Kasumi-1 (cell line): ENCODE results near the gene THAP8.

Experiments
- DNase-seq, 2 experiments: peaks; one replicate each; lab custom pipeline; 2025; lab: John Stamatoyannopoulos, UW

Gene THAP8

GRCh38 chr19:36054119-36054732 lies at the start of gene THAP8:
TSS of gene THAP8 (minus strand) at chr19:36054285. CDS start at chr19:36054217, 68 bp downstream.
- DNase-seq = peak; percentile 97 to 98

- DNase-seq = no peak
These were observed 49.0 kb upstream of the THAP8 start for GRCh38 chr19:36103040-36103626.

- DNase-seq = no peak
These were observed 47.7 kb upstream of the THAP8 start for GRCh38 chr19:36101550-36102327.

- no peak for DNase-seq
These were observed 46.4 kb upstream of the THAP8 start for GRCh38 chr19:36100476-36100875.

- no peak for DNase-seq
These were observed 45.2 kb upstream of the THAP8 start for GRCh38 chr19:36099166-36099785.

- DNase-seq = no peak
These were observed 43.0 kb upstream of the THAP8 start for GRCh38 chr19:36097036-36097435.

GRCh38 chr19:36093687-36094086 lies 39.6 kb upstream of the THAP8 start:
- no peak for DNase-seq

- no peak for DNase-seq
These were observed 39.1 kb upstream of the THAP8 start for GRCh38 chr19:36093146-36093662.

- no peak for DNase-seq
These were observed 38.5 kb upstream of the THAP8 start for GRCh38 chr19:36092566-36092965.

- DNase-seq = no peak
These were observed 37.0 kb upstream of the THAP8 start for GRCh38 chr19:36090910-36091695.

GRCh38 chr19:36089847-36090246 lies 35.8 kb upstream of the THAP8 start:
- DNase-seq = no peak

- DNase-seq = no peak
These were observed 32.2 kb upstream of the THAP8 start for GRCh38 chr19:36086326-36086725.

- no peak for DNase-seq
These were observed 30.3 kb upstream of the THAP8 start for GRCh38 chr19:36084231-36085009.

- DNase-seq = no peak
These were observed 28.8 kb upstream of the THAP8 start for GRCh38 chr19:36082916-36083315.

GRCh38 chr19:36081894-36082293 lies 27.8 kb upstream of the THAP8 start:
- DNase-seq = no peak

- no peak for DNase-seq
These were observed 27.3 kb upstream of the THAP8 start for GRCh38 chr19:36081385-36081784.

- DNase-seq = no peak
These were observed 25.4 kb upstream of the THAP8 start for GRCh38 chr19:36079389-36079945.

- no peak for DNase-seq
These were observed 19.2 kb upstream of the THAP8 start for GRCh38 chr19:36073121-36073876.

GRCh38 chr19:36072081-36072480 lies 18.0 kb upstream of the THAP8 start:
- DNase-seq = no peak
